B cell (primary cell): ENCODE results near the gene ARHGAP23. TPM values are rescaled to one million over a fixed set of nuclear protein-coding genes. Genes with fewer than 3 reads are reported as not detected.

Experiments
- ATAC-seq: fragments of 200-7000 bp; cut with Tn5 transposase; one replicate; pipeline ENCODE4 v1.10.0; 2021; ENCODE audit warnings: low read depth, mild to moderate bottlenecking, moderate number of reproducible peaks, moderate library complexity
- CTCF ChIA-PET: fragments of 350-600 bp; sonication (Branson Sonifier 250); formaldehyde crosslinking; loops from one replicate; lab custom pipeline; 2021; ENCODE audit warnings: antibody characterized with exemption, inconsistent platforms; lab: Charles Lee
- POLR2A ChIA-PET: fragments of 350-600 bp; sonication (Branson Sonifier 250); formaldehyde crosslinking; loops from one replicate; lab custom pipeline; 2021; ENCODE audit warnings: antibody characterized with exemption; lab: Charles Lee
- DNase-seq: peaks from one replicate; pipeline ENCODE4 v3.0.0; 2013
- H2AFZ ChIP-seq: 2 replicates; pipeline ENCODE4 v1.6.1; 2012; ENCODE audit warnings: mild to moderate bottlenecking, low read depth, low read length; ENCODE audit not compliant: insufficient read depth, poor library complexity, severe bottlenecking
- H3K27ac ChIP-seq, 2 donors: 1 replicate in 1 of 2; 2 replicates in 1 of 2; pipeline ENCODE4 v1.5.1; 2012 to 2013; ENCODE audit warnings: low read length in 2 of 2, mild to moderate bottlenecking in 2 of 2, moderate library complexity in 1 of 2
- H3K27me3 ChIP-seq, 4 experiments: fragments of 200-600 bp in 1 of 4; sonication (generic) in 1 of 4; replicated peaks in 1 of 4; 1 replicate in 2 of 4; 2 replicates in 2 of 4; pipeline versions ENCODE4 v1.6.1 to v1.7.0; 2013 to 2016; ENCODE audit warnings: low read length in 3 of 4, mild to moderate bottlenecking in 2 of 4, mixed read lengths in 1 of 4, moderate library complexity in 1 of 4; ENCODE audit not compliant: insufficient read depth in 4 of 4, control insufficient read depth in 3 of 4; ENCODE audit errors: control extremely low read depth in 1 of 4
- H3K36me3 ChIP-seq, 2 experiments: replicated peaks in 1 of 2; 1 replicate in 1 of 2; 2 replicates in 1 of 2; pipeline versions ENCODE4 v1.6.1 to v1.7.1; 2013; ENCODE audit warnings: low read length in 1 of 2; ENCODE audit not compliant: insufficient read depth in 2 of 2, control insufficient read depth in 1 of 2; ENCODE audit errors: control extremely low read depth in 1 of 2, extremely low read depth in 1 of 2
- H3K4me1 ChIP-seq, 2 donors: fragments of 200-600 bp in 1 of 2; sonication (generic) in 1 of 2; 1 replicate in 1 of 2; 2 replicates in 1 of 2; pipeline versions ENCODE4 v1.5.1 to v1.6.1; 2013 to 2017; ENCODE audit warnings: low read length in 2 of 2; ENCODE audit not compliant: control insufficient read depth in 2 of 2, insufficient read depth in 2 of 2
- H3K4me2 ChIP-seq: replicated peaks from 2 replicates; pipeline ENCODE3; 2012; ENCODE audit warnings: mild to moderate bottlenecking, low read depth, low read length; ENCODE audit not compliant: poor library complexity, severe bottlenecking
- H3K4me3 ChIP-seq, 5 experiments: fragments of 200-600 bp in 1 of 5; sonication (generic) in 1 of 5; 1 replicate in 3 of 5; 2 replicates in 2 of 5; pipeline versions ENCODE4 v1.5.1 to v1.7.0; 2011 to 2016; ENCODE audit warnings: low read length in 4 of 5, mild to moderate bottlenecking in 4 of 5, low read depth in 2 of 5, control low read depth in 1 of 5, moderate library complexity in 1 of 5; ENCODE audit not compliant: insufficient read depth in 1 of 5; ENCODE audit errors: control extremely low read depth in 1 of 5, extremely low read depth in 1 of 5
- H3K79me2 ChIP-seq: fragments of 200-600 bp; sonication (generic); one replicate; pipeline ENCODE4 v1.6.0; 2016; ENCODE audit warnings: low read length; ENCODE audit not compliant: control insufficient read depth, insufficient read depth
- H3K9ac ChIP-seq: fragments of 200-600 bp; sonication (generic); 2 replicates; pipeline ENCODE4 v1.6.1; 2017; ENCODE audit warnings: mild to moderate bottlenecking, low read length, moderate library complexity
- H3K9me3 ChIP-seq, 3 donors: one replicate each; pipeline versions ENCODE4 v1.6.1 to v1.7.1; 2013; ENCODE audit warnings: low read length in 2 of 3; ENCODE audit not compliant: control insufficient read depth in 2 of 3, insufficient read depth in 1 of 3; ENCODE audit errors: control extremely low read depth in 1 of 3
- H4K20me1 ChIP-seq: 2 replicates; pipeline ENCODE4 v1.6.0; 2012; ENCODE audit warnings: mild to moderate bottlenecking, low read length; ENCODE audit not compliant: insufficient read depth, control insufficient read depth, poor library complexity, severe bottlenecking
- H3K27ac Mint-ChIP-seq: one replicate; pipeline ENCODE4 v1.8.0; 2021; ENCODE audit warnings: mixed read lengths
- H3K27me3 Mint-ChIP-seq: one replicate; pipeline ENCODE4 v1.8.0; 2021; ENCODE audit warnings: mixed read lengths
- H3K4me1 Mint-ChIP-seq: one replicate; pipeline ENCODE4 v1.8.0; 2021; ENCODE audit warnings: mixed read lengths
- H3K4me3 Mint-ChIP-seq: one replicate; pipeline ENCODE4 v1.8.0; 2021; ENCODE audit warnings: mixed read lengths
- H3K9me3 Mint-ChIP-seq: one replicate; pipeline ENCODE4 v1.8.0; 2022; ENCODE audit warnings: mixed read lengths; ENCODE audit not compliant: insufficient read depth
- EZH2 ChIP-seq: IDR thresholded peaks from 2 replicates; pipeline ENCODE4 v1.6.1; 2012; ENCODE audit warnings: borderline replicate concordance, low read depth, mild to moderate bottlenecking, moderate library complexity, low read length; ENCODE audit not compliant: insufficient read depth, poor library complexity, severe bottlenecking
- WGBS: methylation state at CpG from one replicate; pipeline ENCODE4 v1.1.5; 2013; ENCODE audit warnings: missing lambda C conversion rate; ENCODE audit not compliant: insufficient coverage; 5-methylcytosine and 5-hydroxymethylcytosine counted together
- intact Hi-C: fragments of 100-400 bp; cut with micrococcal nuclease; formaldehyde crosslinking; loops from one replicate; pipeline ENCODE4 v1.10.0; 2022
- polyA plus RNA-seq: library from polyadenylated mRNA; depleted of rRNA; stranded (reverse); fragments of >200 nt; gene quantifications from 2 replicates; pipeline ENCODE4 v1.2.3, GENCODE V29; 2012
- total RNA-seq, 2 donors: library from RNA; stranded (reverse); fragments of 120-200 nt in 1 of 2; gene quantifications; 1 replicate in 1 of 2; 2 replicates in 1 of 2; pipeline versions ENCODE4 v1.2.3 to v1.2.4, GENCODE V29; 2013 to 2022
- TF ChIP-seq, protein P1 (sequence below): fragments of 200-600 bp; IDR thresholded peaks from one replicate; pipeline ENCODE4 v1.8.0; 2022; ENCODE audit warnings: antibody characterized with exemption, mild to moderate bottlenecking

ARHGAP23 gene
- total and polyA plus RNA-seq, 2 donors (not counting 1 experiment from before 2014, with no cell fraction given) = 0.07 to 0.12 TPM

DNA sequence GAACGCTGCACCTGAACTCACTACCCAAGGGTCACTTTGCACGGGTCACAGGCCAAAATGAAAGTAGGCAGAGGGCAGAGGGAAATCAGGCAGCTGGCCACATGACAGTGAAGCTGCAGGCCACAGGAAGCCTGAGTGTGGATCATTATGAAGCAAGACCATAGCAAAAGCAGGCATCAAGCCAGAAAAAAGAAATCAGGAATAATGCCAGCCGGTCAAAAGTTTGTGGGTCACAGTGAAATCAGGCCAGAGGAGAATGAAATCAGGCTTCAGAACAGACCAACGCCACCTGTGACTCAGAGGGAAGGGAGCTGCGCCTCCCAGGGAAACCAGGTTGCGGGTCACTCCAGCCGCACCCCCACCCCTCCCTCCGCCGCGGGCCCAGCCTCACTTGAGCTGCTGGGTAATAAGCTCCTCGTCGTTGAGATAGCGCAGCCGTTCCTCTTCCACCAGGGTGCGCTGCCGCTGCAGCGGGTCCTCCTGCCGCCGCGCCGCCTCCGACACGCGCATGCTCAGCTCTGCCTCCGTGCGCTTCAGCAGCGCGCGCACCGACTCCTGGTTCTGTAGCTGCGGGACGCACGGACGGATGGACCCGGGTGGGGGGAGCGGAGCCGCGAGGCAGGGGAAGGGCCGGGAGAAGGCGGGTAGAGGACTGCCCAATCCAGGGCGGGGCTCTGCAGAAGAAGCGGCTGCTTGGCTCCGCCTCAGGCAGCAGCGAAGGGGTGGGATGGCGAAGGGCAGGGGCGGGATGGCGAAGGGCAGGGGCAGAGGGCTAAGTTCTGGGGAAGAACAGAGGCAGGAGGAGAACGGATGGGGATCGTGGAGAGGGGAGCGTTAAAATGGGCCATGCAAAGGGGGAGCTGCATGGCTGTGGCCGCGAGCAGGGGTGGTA, 129.8 kb downstream of the ARHGAP23 start:
- H4K20me1 ChIP-seq = peaks cover 6% of the 10 kb centered on the region
- H3K27ac Mint-ChIP-seq = peak overlapping the region; percentile 88
- H3K4me3 Mint-ChIP-seq = peak overlapping the region; percentile 99
- CTCF ChIA-PET = interaction anchor here (0.5 to 9.1 kb wide), 34 partner anchors 8 to 425 kb away, joined by 3 to 196 read pairs (median 4); partner anchors contain the start of genes CISD3, EPOP and SRCIN1
- H3K27me3 ChIP-seq = peaks cover 0 to 31% (median 20%) of the 10 kb centered on the region in 4 experiments
- peaks cover 27% of the 10 kb centered on the region for H3K27me3 Mint-ChIP-seq
- intact Hi-C loops = loop anchor here (1.0 to 10.0 kb wide), 5 partner anchors 26 to 194 kb away; partner anchors contain the start of genes ARHGAP23, EPOP and PSMB3
- H3K9me3 ChIP-seq = peaks cover 0 to 24% (median 0%) of the 10 kb centered on the region in 3 donors
- peak overlapping the region; percentile 75 for H3K9ac ChIP-seq
- peak overlapping the region; percentile 40 to 90 (median 66) for H3K4me3 ChIP-seq
- peaks cover 30% of the 10 kb centered on the region for H3K4me1 Mint-ChIP-seq
- H3K9me3 Mint-ChIP-seq = no peaks in the 10 kb centered on the region
- TF ChIP-seq EZH2 = no peak
- TF ChIP-seq, protein P1, sequence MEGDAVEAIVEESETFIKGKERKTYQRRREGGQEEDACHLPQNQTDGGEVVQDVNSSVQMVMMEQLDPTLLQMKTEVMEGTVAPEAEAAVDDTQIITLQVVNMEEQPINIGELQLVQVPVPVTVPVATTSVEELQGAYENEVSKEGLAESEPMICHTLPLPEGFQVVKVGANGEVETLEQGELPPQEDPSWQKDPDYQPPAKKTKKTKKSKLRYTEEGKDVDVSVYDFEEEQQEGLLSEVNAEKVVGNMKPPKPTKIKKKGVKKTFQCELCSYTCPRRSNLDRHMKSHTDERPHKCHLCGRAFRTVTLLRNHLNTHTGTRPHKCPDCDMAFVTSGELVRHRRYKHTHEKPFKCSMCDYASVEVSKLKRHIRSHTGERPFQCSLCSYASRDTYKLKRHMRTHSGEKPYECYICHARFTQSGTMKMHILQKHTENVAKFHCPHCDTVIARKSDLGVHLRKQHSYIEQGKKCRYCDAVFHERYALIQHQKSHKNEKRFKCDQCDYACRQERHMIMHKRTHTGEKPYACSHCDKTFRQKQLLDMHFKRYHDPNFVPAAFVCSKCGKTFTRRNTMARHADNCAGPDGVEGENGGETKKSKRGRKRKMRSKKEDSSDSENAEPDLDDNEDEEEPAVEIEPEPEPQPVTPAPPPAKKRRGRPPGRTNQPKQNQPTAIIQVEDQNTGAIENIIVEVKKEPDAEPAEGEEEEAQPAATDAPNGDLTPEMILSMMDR = peak; percentile 92
- 6% methylated on average over 52 of the region's 52 CpGs for WGBS
- POLR2A ChIA-PET = interaction anchor here (0.7 to 1.1 kb wide), 3 partner anchors 46 to 173 kb away, joined by 3 read pairs; no protein-coding TSS in a partner anchor
- DNase-seq = peak; percentile 93
- H3K27ac ChIP-seq = no peak overlapping the region
- peak overlapping the region; percentile 97 for H2AFZ ChIP-seq
- H3K79me2 ChIP-seq = no peaks in the 10 kb centered on the region
- H3K4me1 ChIP-seq = peaks cover 23 to 38% of the 10 kb centered on the region in 2 donors
- ATAC-seq = peak; percentile 76
- H3K36me3 ChIP-seq = no peaks in the 10 kb centered on the region
- H3K4me2 ChIP-seq = peak overlapping the region; percentile 99
